ENCODE results near the gene DGKZ.
"Not testable (repeated sequence)": the region's sequence is repeated elsewhere in the genome, so short reads cannot be mapped to it uniquely, and the experiment has no call there.

DGKZ gene

DNA sequence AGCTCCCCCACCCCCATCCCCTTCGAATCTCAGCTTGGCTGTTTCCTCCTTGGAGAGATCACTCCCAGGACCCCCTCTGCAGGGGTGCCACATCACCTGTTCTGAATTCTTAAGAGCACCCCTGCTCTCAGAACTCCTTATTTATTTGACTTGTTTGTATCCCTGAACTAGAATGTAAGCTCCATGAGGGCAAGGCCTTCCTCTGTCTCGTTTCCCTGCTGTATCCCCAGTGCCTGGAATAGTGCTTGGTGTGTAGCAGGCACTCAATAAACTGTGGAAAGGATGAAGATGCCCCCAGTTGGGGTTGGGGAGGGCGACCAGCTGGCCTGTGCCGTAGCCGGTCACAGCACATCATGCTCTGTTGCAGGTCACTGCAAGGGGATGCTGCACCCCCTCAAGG is 30.6 kb downstream of the DGKZ start:
- TF ChIP-seq, protein P1, sequence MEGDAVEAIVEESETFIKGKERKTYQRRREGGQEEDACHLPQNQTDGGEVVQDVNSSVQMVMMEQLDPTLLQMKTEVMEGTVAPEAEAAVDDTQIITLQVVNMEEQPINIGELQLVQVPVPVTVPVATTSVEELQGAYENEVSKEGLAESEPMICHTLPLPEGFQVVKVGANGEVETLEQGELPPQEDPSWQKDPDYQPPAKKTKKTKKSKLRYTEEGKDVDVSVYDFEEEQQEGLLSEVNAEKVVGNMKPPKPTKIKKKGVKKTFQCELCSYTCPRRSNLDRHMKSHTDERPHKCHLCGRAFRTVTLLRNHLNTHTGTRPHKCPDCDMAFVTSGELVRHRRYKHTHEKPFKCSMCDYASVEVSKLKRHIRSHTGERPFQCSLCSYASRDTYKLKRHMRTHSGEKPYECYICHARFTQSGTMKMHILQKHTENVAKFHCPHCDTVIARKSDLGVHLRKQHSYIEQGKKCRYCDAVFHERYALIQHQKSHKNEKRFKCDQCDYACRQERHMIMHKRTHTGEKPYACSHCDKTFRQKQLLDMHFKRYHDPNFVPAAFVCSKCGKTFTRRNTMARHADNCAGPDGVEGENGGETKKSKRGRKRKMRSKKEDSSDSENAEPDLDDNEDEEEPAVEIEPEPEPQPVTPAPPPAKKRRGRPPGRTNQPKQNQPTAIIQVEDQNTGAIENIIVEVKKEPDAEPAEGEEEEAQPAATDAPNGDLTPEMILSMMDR (conservative IDR thresholded peaks at IDR 0.05; ENCODE audit: low read depth, low read length), result no peak
- H3K4me3 ChIP-seq (ENCODE audit: low read depth, low read length), result no peak overlapping the region
- DNase-seq (ENCODE audit: low read depth), result no peak

DNA sequence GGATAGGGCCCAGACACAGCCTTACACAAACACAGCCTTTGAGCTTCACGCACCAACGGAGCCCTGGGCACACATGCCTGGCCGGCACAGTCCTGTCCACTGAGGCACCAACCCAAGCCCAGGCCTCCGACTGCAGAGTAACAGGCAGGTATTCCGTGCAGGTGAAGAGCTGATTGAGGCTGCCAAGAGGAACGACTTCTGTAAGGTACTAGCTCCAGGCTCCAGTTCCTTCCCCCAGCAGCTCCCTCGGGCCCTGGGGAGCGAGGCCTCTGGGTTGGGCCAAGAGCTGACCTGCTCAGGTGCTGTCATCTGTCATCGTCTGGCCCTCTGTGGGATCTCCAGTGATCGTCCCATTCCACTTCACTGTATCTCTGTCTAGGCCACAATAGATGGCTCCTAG is 31.0 kb downstream of the DGKZ start:
- TF ChIP-seq, protein P1 (conservative IDR thresholded peaks at IDR 0.05; ENCODE audit: low read depth, low read length), result no peak
- no peak for DNase-seq (ENCODE audit: low read depth)
- H3K4me3 ChIP-seq (ENCODE audit: low read depth, low read length), result no peak overlapping the region

DNA sequence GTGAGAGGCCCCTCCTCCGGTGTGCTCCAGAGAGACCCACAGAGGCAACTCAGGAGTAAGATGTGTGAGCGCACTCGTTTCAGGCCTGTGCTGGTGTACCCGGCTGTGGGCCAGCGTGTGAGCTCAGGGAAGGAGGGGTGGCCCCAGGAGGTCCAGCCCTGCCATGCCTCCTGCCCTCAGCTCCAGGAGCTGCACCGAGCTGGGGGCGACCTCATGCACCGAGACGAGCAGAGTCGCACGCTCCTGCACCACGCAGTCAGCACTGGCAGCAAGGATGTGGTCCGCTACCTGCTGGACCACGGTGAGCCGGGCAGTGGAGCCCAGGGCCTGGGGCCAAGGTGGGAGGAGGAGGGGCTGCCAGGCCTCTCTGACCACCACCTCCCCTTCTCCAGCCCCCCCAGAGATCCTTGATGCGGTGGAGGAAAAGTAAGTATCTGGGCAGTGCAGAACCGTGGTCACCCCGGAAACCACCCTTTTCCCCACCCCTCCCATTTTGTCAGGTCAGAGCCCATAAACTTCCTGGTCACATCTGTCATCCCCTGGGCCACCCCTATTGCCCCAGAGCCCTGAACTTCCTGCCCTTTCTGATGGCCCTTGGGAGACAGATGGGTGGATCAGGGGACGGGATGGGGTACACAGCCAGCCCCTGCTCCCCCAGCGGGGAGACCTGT is 31.7 kb downstream of the DGKZ start:
- no peak for DNase-seq (ENCODE audit: low read depth)
- TF ChIP-seq, protein P1 (conservative IDR thresholded peaks at IDR 0.05; ENCODE audit: low read depth, low read length), result no peak
- H3K4me3 ChIP-seq (ENCODE audit: low read depth, low read length), result no peak overlapping the region

DNA sequence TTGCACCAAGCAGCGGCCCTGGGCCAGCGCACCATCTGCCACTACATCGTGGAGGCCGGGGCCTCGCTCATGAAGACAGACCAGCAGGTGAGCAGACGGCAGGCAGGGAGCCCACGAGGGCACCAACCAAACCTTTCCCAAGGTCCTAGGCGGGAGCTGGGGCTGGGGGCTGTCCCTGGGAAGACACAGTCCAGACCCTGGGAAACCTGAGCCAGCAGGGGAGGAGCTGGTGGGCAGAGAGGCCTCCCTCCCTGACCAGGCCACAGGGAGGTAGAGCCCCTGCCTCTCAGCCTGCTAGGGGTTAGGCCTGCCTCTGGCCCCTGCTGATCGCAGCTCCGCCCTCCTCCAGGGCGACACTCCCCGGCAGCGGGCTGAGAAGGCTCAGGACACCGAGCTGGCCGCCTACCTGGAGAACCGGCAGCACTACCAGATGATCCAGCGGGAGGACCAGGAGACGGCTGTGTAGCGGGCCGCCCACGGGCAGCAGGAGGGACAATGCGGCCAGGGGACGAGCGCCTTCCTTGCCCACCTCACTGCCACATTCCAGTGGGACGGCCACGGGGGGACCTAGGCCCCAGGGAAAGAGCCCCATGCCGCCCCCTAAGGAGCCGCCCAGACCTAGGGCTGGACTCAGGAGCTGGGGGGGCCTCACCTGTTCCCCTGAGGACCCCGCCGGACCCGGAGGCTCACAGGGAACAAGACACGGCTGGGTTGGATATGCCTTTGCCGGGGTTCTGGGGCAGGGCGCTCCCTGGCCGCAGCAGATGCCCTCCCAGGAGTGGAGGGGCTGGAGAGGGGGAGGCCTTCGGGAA is 32.4 kb downstream of the DGKZ start:
- H3K4me3 ChIP-seq (ENCODE audit: low read depth, low read length); DNase-seq (ENCODE audit: low read depth): not testable (repeated sequence)

DNA sequence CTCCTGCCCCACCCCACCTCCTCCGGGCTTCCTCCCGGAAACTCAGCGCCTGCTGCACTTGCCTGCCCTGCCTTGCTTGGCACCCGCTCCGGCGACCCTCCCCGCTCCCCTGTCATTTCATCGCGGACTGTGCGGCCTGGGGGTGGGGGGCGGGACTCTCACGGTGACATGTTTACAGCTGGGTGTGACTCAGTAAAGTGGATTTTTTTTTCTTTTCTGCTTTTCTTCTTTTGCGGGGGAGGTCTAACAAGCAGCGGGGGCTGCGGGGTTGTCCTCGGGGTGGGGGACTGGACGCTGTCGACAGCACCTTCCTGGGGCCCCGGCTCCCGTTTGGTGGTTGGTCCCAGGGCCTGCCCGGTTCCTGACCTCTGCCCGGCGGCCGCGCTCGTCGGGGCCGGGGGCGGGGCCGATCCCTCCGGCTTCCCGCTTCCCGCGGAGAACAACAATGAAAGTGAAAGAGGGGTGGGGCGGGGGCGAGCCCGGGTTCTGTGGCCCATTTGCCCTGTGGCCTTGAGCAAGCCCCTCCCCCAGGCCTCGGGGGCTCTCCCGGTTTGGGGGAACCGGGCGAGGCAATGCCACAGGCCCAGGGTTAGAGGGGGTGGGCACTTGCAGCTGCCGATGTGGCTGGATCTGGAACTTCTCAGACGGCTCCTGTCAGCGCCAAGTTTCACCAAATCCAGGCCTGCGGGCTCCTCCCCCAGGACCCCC is 33.2 kb downstream of the DGKZ start:
- TF ChIP-seq, protein P1 (conservative IDR thresholded peaks at IDR 0.05; ENCODE audit: low read depth, low read length), result no peak
- H3K4me3 ChIP-seq (ENCODE audit: low read depth, low read length), result peak overlapping the region; percentile 65
- DNase-seq (ENCODE audit: low read depth), result no peak

DNA sequence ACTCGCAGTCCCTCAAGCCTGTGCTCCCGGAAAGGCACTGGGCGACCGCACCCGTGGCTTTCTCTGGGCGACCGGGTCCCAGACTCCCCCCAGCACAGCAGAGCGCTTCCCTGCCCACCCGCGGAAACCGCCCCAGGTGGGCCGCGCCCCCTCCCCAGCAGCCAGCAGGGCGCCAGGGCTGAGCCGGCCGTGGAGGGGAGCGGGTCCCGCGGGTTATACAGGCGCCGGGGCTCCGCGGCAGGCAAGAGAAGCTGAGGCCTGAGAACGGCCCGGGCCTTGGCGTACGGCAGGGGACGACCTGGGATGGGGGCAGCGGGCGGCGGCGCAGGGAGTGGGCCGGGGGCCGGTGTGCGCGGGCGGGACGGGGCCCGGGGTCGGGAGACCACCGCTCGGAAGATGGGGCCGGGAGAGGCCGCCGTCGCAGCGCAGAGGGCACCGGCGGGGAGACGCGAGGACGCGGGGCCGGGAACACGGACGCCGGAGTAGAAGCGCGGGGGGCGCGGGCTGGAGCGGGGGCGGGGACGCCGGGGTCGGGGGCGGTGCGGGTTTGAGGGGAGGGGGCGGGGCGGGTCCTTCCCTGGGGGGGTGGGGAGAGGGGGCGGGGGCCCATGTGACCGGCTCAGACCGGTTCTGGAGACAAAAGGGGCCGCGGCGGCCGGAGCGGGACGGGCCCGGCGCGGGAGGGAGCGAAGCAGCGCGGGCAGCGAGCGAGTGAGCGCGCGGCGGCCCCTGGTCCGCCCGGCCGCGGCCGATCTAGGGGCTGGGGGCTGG is 34.0 kb downstream of the DGKZ start, which contains the start of gene MDK:
Gene MDK (plus strand): TSS at position 622 of the 771 bp plus-strand sequence. CDS start 389 bp downstream, outside the sequence.
- TF ChIP-seq, protein P1 (conservative IDR thresholded peaks at IDR 0.05; ENCODE audit: low read depth, low read length), result no peak
- DNase-seq (ENCODE audit: low read depth), result no peak
- H3K4me3 ChIP-seq (ENCODE audit: low read depth, low read length), result peak within 1 kb of the TSS; percentile 65

All from choroid plexus epithelial cell (primary cell).